ENCODE measurements around the gene CBLB.
"Not testable (repeated sequence)": the region's sequence is repeated elsewhere in the genome, so short reads cannot be mapped to it uniquely, and the experiment has no call there.

Gene CBLB

DNA sequence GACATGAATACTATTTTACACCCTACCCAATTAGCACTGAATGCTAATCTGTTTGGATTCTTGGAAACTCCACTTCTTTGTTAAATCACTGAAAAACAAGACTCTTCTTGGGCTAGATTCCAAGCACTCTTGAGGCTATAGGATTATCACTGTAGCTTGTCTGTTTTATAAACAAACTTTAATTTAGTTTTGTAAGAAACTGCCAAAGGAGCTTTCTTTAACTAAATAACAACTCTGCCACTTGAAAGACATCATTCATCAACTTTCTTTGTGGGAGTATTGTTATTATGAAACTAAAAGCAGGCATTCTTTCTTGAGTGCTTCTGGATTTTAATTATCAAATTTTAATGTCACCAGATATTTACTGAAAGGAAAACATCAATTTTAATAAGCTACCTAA is 24.1 kb downstream of the CBLB start:
- no peak for DNase-seq

DNA sequence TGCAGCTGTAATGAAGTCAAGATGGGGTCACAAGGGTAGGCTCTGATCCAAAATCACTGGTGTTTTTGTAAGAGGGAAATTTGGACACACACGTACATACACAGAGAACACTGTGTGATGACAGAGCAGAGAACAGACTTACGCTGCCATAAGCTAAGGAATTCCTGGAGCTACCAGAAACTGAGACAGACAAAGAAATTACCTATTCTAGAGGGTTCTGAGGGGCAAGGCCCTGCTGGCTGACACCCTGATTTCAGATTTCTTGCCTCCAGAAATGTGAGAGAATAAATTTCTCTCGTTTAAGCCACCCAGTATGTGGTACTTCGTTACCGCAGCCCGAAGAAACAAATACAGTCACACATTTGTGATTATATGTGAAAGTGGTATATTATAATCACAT is 24.8 kb downstream of the CBLB start:
- DNase-seq = no peak

DNA sequence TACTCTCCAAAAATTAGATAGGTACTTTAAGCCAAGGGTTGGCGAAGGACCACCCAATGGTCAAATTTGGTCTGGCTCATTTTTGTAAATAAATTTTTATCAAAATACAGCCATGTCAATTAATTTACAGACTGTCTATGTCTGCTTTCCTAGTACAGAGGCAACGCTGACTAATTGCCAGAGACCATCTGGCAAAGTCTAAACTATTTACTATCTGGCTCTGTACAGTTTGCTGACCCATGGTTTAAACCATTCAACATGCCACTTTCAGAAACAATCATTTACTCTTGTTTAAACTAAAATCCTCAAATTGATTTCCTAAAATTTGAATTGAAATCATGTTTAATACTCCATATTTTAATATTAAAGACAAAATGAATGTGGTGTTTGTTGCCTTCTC is 25.9 kb downstream of the CBLB start:
- DNase-seq = no peak

DNA sequence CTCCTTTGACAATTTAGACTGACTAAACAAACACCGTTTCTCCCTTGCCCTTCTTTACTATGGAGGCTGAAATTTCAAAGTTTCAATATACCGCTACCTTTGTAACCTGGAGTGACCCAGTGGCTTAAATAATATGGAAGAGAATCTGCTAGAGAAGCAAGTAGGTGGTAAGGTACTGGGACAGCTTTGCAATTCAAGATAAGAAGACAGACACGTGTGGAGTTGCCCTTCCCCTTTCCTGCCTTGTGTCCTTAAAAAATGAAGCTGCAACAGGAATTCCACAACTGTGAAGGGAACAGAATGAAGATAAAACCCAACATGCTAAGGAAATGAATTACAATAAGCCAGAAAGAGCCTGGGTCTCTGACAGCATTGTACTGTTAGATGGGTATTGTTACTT is 26.4 kb downstream of the CBLB start:
- DNase-seq = no peak

DNA sequence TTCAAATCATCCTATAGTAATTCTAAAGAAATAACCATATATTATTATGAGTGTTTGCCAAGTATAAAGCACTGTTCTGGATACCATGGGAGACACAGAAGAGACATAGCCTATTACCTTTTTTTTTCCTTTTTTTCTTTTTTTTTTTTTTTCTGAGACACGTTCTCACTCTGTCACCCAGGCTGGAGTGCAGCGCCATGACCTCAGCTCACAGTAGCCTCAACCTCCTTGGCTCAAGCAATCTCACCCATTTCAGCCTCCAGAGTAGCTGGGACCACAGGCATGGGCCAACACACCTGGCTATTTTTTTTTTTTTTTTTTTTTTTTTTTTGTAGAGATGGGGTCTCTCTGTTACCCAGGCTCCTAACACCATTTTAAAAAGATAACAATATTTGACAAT is 30.9 kb downstream of the CBLB start:
- no peak for DNase-seq

DNA sequence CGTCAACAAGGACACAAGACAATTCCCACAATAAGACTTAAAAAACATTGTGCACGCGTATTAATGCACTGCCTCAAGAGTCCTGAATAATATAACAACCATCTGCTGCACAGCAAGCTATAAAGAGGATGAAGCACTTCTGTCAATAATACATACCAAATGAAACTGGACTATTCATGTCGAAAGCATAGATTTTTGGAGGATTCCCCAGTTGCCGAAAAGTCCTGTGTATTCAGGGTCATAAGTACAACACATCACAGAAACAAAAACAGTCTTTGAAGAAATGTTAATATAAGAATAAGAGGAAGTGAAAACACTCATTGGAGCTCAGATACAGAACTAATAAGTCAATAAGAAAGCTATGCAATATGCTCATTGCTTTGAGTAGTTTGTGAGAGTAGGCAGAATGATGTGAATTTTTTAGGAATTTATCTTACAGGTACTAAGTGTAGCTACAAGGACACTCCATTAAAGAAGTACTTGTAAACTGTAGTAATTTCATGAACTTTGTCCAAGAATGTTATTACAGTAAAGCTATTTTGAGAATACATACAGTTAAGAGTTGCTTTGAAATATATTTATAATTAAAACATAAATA is 31.6 kb downstream of the CBLB start:
- DNase-seq = no peak

DNA sequence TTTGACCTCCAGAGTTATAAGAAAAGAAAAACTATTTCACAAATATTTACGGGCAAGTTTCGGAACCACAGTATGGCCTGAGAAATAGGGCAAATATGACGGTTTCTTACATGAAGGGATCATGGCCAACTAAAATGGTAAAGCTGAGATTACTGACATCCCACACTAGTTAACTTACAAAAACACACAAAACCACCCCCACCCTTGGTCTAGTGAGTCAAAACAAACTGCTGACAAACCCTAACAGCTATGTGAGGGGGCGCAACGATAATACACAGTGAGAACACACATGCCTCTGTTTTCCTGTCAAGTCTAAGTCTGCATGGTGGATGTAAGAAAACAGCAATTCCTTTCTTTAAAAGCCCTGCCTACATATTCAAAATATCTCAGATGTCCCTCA is 32.3 kb downstream of the CBLB start:
- peak; percentile 70 for DNase-seq

DNA sequence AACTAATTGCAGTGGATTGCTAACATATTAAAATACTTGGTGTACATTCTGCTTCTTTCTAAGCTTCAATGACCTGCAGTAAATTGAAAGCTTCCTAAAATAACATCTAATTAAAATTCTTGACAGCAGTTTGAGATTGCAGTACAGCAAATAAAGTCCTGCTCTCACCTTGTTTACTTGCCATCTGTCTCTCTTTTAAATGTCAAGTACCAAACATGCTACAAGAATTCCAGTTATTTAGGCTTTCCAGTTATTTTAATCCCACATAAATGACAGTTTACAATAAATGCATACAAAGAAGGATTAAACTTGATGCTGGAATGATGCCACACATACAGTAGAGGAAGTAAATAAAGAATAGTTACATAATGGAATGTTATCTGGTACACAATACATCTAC is 33.2 kb downstream of the CBLB start:
- no peak for DNase-seq

DNA sequence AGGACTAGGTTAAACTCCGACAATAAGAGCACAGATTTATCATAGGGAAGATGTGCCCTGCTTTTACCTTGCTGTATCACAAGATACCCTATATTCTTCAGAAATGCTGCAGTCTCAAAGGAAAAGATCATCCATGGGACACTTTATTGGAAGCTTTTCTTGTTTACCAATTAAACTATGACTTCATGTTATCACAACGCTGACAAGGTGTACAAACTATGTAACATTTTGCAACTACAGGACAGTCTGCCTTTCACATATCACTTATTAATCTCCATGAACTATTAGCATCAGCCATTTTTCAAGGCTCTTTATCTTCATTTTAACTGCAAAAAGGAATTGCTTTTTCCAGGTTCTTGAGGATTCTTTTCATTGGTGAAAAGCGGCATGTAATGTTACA is 34.0 kb downstream of the CBLB start:
- no peak for DNase-seq

DNA sequence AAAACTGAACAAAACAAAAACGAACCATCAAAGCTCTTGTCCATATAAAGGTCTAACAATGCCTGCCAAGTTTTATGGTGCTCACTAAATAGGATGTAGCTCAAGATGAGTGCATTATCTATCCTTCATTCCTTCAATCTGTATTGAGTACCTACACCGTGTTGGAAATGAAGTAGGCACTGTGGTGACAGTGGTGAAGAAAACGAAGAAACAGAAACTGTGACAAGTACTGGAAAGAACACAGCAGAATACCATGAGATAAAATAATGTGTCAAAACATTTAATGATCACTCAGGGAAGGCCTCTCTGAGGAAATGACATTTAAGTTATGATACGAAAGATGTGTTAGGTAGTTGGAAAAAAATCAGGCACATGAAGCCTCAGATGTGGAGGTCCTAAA is 36.2 kb downstream of the CBLB start:
- no peak for DNase-seq

DNA sequence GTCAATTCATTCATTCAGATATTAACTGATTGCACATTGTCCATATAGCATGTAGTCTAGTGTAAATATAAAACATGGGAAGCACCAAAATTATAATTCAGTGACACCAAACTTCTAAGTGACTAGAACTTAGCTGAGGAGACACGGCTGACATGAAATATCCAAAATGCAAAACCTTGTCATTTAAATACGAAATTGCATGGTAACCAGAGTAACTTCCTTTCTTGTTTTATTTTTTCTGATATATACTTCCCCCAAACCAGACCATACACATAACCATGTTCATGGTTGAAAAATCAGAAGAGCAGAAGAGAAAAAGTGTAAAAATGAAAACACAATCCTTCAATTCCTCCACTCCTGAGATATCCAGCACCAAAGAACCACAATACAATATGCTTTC is 38.0 kb downstream of the CBLB start:
- no peak for DNase-seq

DNA sequence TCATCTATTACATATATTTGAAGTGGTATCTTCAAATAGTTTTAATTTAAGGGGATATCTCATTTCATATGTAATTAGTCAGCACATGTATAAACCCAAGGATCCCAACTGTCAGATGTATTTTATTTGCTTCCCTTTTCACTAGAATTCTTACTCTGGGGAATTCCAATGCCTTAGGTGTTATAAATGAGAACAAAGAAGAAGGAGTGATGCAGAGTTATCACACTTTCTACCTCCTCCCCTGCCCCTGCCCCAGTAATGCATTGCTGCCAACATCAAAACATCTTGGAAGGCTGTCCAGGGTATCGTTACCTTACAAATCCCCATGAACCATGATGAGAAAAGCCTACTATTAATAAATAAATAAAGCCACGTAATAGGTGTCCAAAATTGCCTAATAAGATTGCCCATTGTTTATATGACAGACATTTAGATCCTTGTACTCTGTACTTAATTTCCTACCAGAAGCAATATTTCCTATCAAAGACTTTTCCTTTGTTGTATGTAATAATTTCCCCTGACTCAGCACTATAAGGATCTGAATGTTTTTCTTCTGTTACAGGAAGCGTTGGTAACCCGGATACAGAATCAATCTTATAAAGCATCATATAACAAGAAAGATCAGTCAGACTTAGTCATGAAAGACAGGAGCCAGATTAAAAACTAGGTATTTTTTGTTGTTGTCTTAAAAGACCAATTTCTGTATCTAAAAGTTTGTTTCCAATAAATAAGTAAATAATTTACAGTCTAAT is 38.8 kb downstream of the CBLB start:
- DNase-seq = no peak

DNA sequence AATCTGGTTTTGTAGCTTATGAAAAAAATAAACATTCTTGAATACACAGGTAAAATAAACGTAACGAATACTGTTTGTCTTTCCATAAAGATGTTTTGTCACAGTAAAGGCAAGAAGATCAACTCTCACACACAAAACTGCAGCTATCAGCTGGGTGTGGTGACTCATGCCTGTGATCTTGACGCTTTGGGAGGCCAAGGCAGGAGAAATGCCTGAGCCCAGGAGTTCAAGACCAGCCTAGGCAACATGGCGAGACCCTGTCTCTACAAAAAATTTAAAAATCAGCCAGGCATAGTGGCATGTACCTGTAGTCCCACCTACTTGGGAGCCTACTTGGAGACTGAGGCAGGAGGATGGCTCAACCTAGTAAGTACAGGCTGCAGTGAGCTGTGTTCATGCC is 39.6 kb downstream of the CBLB start:
- peak; percentile 42 for DNase-seq

DNA sequence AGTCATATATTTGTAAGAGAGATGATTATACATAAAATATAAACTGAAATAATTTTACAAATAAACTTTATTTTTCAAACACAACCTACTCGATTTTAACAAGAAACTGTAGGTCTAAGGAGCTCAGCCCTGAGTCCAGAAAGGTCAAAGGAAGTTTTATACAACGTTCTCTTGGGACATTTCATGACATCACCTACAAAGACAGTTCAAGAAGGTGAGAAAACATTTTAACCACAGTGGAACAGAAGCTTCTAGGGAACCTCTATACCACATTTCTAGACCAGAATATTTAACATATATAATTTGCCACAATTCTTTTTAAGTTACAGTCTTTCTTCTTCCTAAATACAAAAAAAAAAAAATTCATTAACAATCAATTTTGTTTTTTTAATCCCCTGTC is 40.1 kb downstream of the CBLB start:
- DNase-seq = no peak

DNA sequence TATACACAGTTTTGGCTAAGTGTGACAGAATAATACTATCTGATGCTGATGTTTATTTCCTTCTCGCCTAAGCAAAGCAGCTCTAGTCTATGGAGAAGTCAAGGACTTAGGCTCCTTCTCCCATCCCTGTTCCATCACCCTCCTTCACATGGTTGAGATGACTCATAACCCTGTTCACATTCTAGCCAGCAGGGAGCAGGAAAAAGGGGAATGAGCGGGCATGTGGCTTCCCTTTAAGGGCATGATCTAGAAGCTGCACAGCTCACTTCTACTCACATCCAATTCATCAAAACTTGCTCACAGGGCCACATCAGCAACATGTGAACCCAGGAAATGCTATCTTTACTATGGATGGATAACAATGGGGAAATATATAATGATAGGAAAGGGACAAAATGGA is 40.9 kb downstream of the CBLB start:
- DNase-seq = no peak

DNA sequence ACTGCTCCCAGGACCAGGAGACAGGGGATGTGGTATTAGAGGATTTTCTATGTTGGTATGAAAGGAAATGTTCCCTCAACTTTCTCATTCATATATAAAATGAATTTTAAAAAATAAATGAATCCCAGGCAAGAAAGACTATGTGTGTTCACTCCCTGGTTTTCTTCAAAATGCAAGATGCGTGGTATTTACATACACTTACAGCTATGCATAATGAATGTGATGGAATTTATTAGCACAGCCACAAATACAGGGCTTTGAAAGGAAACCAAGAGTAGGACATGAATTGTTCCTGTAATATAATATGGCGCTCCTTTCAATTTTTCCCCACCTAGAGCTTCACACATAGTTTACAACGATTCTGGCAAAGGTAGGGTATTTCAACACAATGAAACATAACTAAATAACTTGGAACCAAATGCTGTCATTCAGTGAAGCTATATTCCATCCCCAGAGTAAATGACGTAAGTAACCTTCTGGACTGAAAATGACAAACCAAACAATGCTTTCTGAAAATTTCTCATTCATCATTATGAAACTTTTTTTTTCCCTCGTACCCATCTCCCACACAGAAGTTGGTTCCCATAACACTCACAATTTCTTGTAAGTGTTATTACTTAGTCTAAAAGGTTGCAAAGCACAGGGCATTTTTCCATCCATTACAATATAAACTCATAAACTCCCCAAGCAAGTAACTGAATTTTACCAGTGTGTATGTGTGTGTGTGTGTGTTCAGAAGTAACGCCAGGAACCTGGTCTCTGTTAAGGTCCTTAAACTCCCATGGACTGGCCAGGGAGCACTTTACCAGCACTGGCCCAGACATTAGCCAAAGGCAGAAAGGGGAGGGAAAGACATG is 41.8 kb downstream of the CBLB start:
- no peak for DNase-seq

DNA sequence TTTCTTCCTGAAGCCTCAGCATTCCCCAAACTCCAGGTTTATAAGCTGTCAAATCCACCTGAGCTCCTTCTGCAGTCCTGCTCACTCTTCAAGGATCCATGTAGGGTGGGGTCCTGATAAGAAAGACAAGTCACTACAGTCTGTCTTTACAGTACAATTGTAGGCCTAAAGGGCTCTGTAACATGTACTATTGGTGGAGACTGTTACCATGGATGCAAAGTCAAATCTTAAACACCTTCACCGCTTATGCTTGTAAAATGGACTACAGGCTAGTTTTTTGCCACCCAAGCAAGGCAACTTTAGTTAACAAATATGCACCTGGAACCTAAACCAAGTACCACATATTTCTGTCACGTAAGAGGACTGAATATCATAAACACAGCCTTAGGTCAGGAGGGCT is 44.7 kb downstream of the CBLB start:
- no peak for DNase-seq

DNA sequence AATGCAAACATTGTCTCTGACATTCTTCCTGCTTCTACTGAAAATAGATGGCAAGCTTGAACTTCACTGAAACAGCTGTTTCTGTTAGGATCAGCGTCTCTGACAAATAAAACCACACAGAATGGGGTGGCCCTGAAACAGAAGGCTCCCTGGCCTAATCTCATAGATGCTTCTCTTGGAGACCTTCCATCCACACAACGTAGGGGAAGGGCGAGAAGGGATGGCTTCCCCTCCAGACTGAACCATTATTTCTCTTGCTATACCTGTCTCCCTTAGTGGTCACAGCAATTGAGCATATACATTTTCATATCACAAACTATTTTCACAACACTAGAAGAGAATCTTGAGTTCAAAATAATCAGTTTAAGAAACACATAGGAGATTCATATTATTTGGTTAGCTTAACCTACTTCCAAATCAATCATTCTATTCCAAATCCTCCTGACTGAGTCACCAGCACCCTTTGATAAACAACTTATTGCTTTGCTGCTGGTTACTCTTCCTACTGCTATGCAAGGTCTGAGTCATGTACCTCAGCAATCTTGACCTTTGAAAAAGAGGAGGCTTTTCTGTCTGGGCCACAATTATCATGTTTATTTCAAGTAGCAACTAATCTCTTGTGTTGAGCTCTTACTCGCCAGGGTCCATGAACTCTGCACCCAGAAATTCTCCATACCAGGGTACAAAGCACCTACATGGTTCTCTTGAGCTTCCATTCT is 45.5 kb downstream of the CBLB start:
- peak; percentile 47 for DNase-seq

DNA sequence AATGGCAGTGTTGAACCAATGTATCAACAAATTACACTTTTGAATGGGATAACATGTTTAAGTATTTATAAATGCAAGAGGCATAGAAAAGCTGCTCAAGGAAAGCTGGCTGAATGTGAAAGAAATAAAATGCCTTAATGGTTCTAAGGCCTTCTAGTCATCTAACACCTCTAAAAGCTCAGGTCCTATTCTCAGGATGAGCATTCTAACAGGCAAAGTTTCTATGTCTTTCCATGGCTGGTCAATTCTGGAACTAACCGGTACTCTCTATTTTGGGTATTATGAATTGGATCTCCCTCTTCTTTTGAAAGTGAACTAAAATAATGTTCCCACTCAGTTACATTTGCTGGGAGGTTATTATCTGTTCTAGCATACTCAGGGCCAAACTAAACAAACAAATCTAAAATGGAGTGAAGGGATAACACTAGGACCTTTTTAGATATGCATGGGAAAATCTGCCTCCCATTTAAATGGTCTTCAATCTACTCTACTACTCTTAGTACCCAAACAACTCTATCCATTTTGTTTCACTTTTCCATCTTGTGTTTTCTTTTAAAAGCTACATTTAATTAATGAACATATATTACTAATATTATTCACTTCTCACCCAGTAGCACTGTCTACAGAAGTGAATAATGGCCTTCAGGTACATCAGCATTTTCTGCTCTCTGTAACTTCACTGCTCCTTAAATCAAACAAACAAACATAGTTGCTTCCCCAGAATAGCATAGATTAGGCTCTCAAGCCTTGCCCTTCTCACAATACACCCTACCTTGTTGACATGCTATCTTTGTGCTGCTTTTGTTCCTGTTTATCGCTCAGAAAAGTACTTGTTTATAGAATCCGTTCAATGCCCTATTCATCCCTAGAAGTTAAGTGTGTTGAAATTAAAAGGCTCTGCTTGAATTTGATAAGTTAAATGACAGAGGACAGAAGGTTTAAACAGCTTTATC is 46.4 kb downstream of the CBLB start:
- no peak for DNase-seq

DNA sequence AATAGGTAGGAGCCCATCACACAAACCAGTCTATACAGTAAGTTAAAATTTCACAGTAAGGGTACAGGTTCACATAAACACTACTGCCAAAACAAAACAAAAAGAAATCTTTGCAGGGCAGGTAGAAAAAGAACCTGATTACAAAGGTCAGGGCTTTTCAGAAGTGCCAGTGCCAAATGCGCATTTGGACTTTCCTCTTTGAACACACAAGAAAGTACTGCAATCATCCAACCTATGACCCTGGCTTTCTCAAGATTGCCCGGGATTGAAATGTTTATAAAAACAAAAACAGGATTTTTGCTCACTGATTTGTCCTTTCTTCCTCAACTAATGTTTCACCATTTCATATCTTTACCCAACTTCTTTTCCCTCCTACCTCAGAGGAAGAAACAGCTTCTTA is 47.4 kb downstream of the CBLB start:
- DNase-seq = no peak

DNA sequence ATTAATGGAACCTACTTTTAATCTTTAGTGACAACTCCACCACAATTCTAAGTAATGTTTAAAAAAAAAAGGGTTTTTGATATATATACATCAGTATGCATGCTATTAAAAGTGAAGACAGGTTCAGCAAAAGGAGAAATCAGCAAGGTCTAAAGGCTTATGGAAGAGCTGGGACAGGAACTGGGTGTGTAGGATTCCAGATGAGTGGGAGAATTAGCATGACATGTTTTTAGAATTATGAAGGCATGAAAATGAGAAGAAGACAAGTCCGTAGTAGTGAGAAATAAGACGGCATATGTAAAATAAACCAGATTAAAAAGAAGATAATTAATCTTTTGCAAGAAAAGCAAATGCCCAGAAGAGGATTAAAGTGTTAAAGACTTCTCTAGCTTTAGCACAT is 52.0 kb downstream of the CBLB start:
- no peak for DNase-seq

DNA sequence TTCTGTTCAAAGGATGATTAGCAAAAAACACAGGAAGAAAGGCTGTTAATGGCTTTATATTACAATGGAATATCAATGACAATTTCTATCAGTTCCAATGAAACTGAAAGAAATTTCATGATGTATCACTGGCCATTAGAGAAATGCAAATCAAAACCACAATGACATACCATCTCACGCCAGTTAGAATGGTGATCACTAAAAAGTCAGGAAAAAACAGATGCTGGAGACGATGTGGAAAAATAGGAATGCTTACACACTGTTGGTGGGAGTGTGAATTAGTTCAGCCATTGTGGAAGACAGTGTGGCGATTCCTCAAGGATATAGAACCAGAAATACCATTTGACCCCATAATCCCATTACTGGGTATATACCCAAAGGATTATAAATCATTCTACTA is 53.5 kb downstream of the CBLB start:
- DNase-seq = not testable (repeated sequence)

All from stimulated activated CD4-positive, alpha-beta T cell treated with anti-CD3 and anti-CD28 coated beads, Interleukin-4, amount 100 ng/mL, for 24 hours (primary cell).